H1 (cell line): ENCODE results near the gene SENP7.

Source experiments
- BRCA1 ChIP-seq: IDR thresholded peaks from 2 replicates; pipeline ENCODE4 v1.6.1; 2012; ENCODE audit warnings: low read depth, low read length, improper control_type of control experiment
- CEBPB ChIP-seq: IDR thresholded peaks from 2 replicates; pipeline ENCODE4 v1.6.1; 2012; ENCODE audit warnings: low read depth, low read length
- CTCF ChIP-seq, 3 experiments: IDR thresholded peaks; 1 replicate in 2 of 3; 2 replicates in 1 of 3; pipeline versions ENCODE4 v1.5.1 to v1.6.1; 2011; ENCODE audit warnings: low read length in 3 of 3, mild to moderate bottlenecking in 3 of 3, inconsistent platforms in 2 of 3, low read depth in 1 of 3, moderate library complexity in 1 of 3; ENCODE audit not compliant: insufficient read depth in 1 of 3; ENCODE audit errors: control extremely low read depth in 1 of 3
- EGR1 ChIP-seq: IDR thresholded peaks from 2 replicates; pipeline ENCODE4 v1.6.1; 2011; ENCODE audit warnings: low read depth, low read length, borderline replicate concordance
- EZH2 ChIP-seq: fragments of 200-600 bp; sonication (generic); IDR thresholded peaks from 2 replicates; pipeline ENCODE4 v1.7.1; 2012; ENCODE audit warnings: low read depth, mild to moderate bottlenecking, moderate library complexity, low read length, inconsistent platforms; ENCODE audit not compliant: severe bottlenecking
- POLR2A ChIP-seq, 2 experiments: IDR thresholded peaks; 1 replicate in 1 of 2; 2 replicates in 1 of 2; pipeline ENCODE4 v1.6.1; 2011; ENCODE audit warnings: low read depth in 2 of 2, low read length in 2 of 2, mild to moderate bottlenecking in 2 of 2; ENCODE audit errors: control extremely low read depth in 1 of 2

DNA sequence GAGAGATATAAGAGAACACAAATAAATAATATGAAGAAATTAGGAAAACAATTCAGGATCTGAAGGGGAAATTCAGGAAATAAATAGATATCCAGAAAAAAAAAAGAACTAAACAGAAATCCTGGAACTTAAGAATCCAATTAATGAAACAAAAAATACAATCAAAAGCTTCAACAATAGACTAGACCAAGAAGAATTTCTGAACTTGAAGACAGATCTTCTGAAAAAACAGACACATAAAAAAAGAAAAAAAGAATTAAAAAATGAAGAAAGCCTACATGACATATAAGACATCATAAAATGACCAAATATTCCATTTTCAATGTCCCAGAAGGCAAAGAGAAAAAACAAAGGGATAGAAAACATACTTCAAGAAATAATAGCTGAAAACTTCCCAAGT lies 124.3 kb downstream of the SENP7 start:
- no peak for TF ChIP-seq EZH2
- no peak for TF ChIP-seq POLR2A (IDR thresholded peaks at IDR 0.05; ENCODE audit: control extremely low read depth in 1 of 2, low read depth in 2 of 2, low read length in 2 of 2)
- no peak for TF ChIP-seq EGR1
- no peak for TF ChIP-seq CTCF (IDR thresholded peaks at IDR 0.05; ENCODE audit: control extremely low read depth in 1 of 3, insufficient read depth in 1 of 3, low read depth in 1 of 3, low read length in 3 of 3)
- TF ChIP-seq BRCA1 = no peak
- TF ChIP-seq CEBPB = no peak
